T1000 (cell line): ENCODE results near the gene DENND1B.
"Not testable (repeated sequence)": the region's sequence is repeated elsewhere in the genome, so short reads cannot be mapped to it uniquely, and the experiment has no call there.

ENCODE experiments used
- DNase-seq: peaks from one replicate; lab custom pipeline; 2025; ENCODE audit warnings: mixed read lengths; lab: John Stamatoyannopoulos, UW

The DENND1B gene

GRCh38 chr1:197743578-197743977 is 31.7 kb downstream of the DENND1B start:
- DNase-seq, result no peak

GRCh38 chr1:197740992-197741391 is 34.3 kb downstream of the DENND1B start:
- DNase-seq, result no peak

DNA sequence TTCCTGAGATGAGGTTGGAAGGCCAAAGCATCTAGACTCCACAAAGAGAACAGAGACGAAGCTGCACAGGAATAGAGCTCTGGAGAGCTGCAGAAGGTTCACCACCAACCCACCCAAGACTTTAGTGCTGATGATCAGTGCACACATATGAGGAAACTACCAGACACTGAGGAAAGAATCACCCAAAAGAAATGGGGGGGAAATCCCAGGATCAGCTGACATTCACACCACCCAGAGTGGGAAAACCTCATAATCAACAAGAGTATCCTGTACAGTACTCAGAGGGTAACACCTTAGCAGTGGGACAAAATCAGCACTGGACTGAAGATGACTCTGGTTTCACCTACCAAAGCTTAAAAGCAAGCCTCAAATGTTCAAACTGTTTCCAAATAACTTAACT is 36.4 kb downstream of the DENND1B start:
- no peak for DNase-seq

- DNase-seq, result no peak
Observed at GRCh38 chr1:197737916-197738315, 37.4 kb downstream of the DENND1B start.

DNA sequence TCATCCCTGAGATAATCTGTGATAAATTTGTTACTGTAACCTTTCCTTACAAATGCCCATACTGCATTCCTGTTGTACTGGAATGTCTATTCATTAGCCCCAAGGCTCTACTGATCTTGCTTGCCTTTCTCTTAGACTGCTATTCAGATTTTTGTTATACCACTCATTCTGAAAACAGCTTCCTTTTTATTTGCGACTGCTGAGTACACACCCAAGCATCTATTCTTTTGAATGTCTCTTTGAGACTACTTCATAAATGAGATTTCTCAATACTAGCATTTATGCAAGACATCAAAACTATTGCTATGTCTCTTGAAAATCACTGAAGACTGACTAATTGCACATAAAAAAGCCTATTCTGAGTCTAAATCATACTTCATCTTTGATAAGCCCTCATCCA is 38.6 kb downstream of the DENND1B start:
- no peak for DNase-seq

- DNase-seq, result no peak
Observed at GRCh38 chr1:197735461-197735860, 39.8 kb downstream of the DENND1B start.

DNA sequence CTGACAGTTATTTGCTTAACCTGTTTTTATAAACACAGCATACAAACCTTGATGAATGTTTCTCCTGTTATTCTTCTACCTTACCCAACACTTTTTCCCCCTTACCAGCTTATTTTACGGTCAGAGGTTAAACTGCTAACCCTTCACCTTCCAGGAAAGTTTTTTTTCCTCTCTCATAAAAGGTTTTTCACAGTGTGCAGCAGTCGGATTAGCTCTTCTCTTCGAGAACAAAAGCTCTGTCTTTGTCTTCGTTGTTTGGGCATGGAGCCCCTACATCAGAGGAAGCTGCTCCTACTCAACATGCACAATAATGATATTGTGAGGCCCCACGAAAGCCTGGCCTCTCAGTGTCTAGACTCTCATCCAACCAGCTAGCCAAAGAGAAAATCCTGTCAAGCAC is 42.0 kb downstream of the DENND1B start:
- no peak for DNase-seq

GRCh38 chr1:197732187-197732586 is 43.1 kb downstream of the DENND1B start:
- no peak for DNase-seq

DNA sequence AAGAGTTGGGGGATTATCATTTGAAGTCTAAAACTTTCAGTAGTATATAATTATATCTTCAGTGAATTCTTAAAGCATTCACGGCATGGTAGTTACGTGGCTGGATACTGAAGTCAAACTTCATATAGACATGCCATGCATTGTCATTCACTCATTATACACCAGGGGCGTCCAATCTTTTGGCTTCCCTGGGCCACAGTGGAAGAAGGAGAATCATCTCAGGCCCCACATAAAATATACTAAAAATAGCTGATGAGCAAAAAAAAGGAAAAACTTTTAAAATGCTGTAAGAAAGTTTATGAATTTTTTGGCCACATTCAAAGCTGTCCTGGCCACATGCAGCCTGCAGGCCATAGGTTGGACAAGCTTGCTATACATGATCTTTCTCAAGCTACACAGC is 43.8 kb downstream of the DENND1B start:
- DNase-seq, result no peak

DNA sequence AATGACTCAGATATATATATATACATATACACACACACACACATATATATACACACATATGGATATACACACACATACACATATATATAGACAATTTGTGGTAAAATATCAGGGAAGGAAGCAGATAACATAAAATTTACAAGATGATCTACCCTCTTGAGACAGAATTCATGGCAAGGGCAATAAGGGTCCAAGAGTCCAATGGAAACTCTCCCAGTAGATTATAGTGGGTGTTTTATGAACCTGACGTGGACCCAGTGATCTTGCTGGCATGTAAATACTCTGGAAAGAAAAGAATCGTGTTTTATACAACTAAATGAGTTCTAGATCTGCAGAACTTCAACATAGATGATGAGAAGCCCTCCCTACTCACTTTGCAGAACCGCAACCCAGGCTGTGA is 49.3 kb downstream of the DENND1B start:
- DNase-seq, result no peak

- no peak for DNase-seq
Observed at GRCh38 chr1:197725044-197725443, 50.2 kb downstream of the DENND1B start.

GRCh38 chr1:197715806-197716205 is 59.5 kb downstream of the DENND1B start:
- DNase-seq, result no peak

DNA sequence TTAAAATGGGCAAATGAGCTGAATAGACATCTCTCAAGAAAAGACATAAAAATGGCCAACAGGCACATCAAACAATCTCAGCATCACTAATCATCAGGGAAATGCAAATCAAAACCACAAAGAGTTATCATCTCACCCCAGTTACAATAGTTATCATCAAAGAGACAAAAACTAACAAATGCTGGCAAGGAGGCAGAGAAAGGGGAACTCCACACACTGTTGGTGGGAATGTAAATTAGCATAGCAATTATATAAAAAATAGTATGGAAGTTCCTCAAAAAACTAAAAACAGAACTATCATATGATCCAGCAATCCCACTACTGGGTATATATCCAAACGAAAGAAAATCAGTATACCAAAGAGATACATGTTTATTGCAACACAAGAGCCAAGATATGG is 68.7 kb downstream of the DENND1B start:
- no peak for DNase-seq

DNA sequence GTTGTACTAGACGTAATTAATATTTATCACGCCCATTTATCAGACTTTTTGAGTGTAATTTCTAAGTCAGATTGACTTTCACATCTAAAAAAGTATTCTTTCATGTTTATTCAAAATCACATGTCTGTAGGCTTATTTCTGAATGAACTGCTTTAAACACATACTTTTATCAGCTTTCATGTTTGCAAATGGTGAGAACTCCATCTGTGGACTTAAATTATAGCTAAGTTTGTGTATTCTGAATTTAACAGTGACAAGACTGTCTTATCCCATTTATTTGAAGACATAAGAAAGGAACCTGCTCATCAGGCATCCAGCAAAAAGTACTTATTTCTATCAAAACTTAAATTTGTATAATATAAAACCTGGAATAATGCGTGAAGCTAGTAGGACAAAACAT is 69.3 kb downstream of the DENND1B start:
- DNase-seq, result no peak

GRCh38 chr1:197700688-197701087 is 74.6 kb downstream of the DENND1B start:
- DNase-seq, result not testable (repeated sequence)

- no peak for DNase-seq
Observed at GRCh38 chr1:197696372-197696771, 78.9 kb downstream of the DENND1B start.

DNA sequence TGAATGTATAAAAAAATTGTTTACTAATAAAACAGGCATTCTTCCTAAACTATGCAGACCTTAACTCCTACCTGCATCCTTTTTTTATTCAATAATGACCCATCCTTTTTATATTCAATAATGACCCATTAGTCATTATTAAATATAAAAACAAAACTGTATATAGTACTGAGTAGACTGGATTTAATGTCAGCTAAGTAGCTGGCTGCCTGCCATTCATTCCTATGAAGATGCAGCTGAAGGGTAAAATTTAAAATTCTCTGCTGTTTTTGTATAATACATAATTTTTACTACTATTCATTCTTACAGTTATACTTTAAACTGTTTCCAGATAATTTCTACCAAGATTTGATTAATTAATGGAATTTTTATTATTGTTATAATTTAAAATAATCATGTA is 79.3 kb downstream of the DENND1B start:
- DNase-seq, result no peak

- no peak for DNase-seq
Observed at GRCh38 chr1:197692965-197693364, 82.3 kb downstream of the DENND1B start.

- no peak for DNase-seq
Observed at GRCh38 chr1:197691816-197692215, 83.5 kb downstream of the DENND1B start.

- no peak for DNase-seq
Observed at GRCh38 chr1:197690074-197690473, 85.2 kb downstream of the DENND1B start.

GRCh38 chr1:197688233-197688632 is 87.0 kb downstream of the DENND1B start:
- no peak for DNase-seq

GRCh38 chr1:197686702-197687355 is 88.5 kb downstream of the DENND1B start:
- no peak for DNase-seq

DNA sequence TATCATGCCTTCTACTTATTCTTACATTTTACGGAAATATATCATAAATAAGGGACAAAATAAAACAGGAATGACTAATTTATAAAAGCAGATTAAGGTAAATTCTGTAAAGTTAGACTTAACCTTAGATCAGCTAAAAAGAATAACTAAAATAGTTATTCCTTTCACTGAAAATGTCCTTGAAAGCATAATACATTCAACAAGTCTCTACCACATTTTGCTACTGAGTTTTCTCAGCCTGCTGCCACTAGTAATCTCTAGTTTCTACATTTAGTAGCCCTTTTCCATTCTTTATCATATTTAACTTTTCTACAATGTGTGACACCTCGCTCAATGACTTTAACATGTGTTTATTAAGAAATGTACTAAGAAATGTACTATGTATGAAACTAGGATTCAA is 89.0 kb downstream of the DENND1B start:
- DNase-seq, result no peak

DNA sequence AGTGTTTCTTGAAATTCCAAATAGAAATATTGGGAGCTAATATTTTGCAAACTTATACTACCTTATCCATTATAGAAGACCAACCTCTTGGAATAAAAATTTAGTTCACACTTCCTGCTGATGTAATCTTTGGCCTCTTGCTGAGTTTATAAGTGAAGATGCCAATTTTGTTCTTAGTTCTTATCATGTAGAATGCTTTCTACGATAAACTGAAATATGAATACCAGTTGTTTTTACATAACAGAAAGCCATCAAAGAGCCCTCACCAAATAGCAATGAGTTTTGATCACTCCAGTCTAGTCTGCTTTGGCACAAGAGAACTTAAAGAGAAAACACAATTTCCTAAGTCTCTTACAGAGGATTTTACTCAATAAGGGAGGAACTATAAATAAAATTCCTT is 89.5 kb downstream of the DENND1B start:
- DNase-seq, result no peak
